DND-41 (cell line): ENCODE data around the gene VAV2.

ENCODE experiments used
- ATAC-seq: fragments of 200-7000 bp; cut with Tn5 transposase; 3 replicates; pipeline ENCODE4 v1.9.1; 2021; ENCODE audit warnings: low read depth; ENCODE audit not compliant: insufficient read depth
- DNase-seq: peaks from one replicate; pipeline ENCODE4 v3.0.0-alpha.2; 2020
- H2AFZ ChIP-seq: 2 replicates; pipeline ENCODE4 v1.6.0; 2012; ENCODE audit warnings: low read depth, low read length
- H3K27ac ChIP-seq: 2 replicates; pipeline ENCODE4 v1.5.1; 2012; ENCODE audit warnings: low read length, inconsistent platforms
- H3K27me3 ChIP-seq: fragments of 200-600 bp; sonication (generic); 2 replicates; pipeline ENCODE4 v1.6.0; 2012; ENCODE audit warnings: low read length, mild to moderate bottlenecking, inconsistent platforms; ENCODE audit not compliant: insufficient read depth, poor library complexity
- H3K36me3 ChIP-seq: 2 replicates; pipeline ENCODE4 v1.5.1; 2012; ENCODE audit warnings: low read length, inconsistent platforms; ENCODE audit not compliant: insufficient read depth
- H3K4me1 ChIP-seq: 2 replicates; pipeline ENCODE4 v1.5.1; 2012; ENCODE audit warnings: mild to moderate bottlenecking, low read length; ENCODE audit not compliant: insufficient read depth
- H3K4me2 ChIP-seq: 2 replicates; pipeline ENCODE4 v1.6.0; 2012; ENCODE audit warnings: mild to moderate bottlenecking, moderate library complexity, low read length, inconsistent platforms; ENCODE audit not compliant: insufficient read depth
- H3K4me3 ChIP-seq, 2 experiments: fragments of 200-600 bp in 1 of 2; shearing (Covaris generic) in 1 of 2; 2 replicates each; pipeline ENCODE4 v1.5.1; 2012 to 2016; ENCODE audit warnings: inconsistent platforms in 2 of 2, low read length in 2 of 2, mild to moderate bottlenecking in 2 of 2, low read depth in 1 of 2, moderate library complexity in 1 of 2
- H3K79me2 ChIP-seq: 2 replicates; pipeline ENCODE4 v1.6.0; 2012; ENCODE audit warnings: low read length, inconsistent platforms; ENCODE audit not compliant: insufficient read depth
- H3K9ac ChIP-seq: 2 replicates; pipeline ENCODE4 v1.6.0; 2012; ENCODE audit warnings: low read depth, mild to moderate bottlenecking, inconsistent platforms, low read length, moderate library complexity
- H3K9me3 ChIP-seq: 2 replicates; pipeline ENCODE4 v1.5.1; 2012; ENCODE audit warnings: low read length, moderate library complexity, mild to moderate bottlenecking, inconsistent platforms; ENCODE audit not compliant: insufficient read depth, severe bottlenecking
- H4K20me1 ChIP-seq: 2 replicates; pipeline ENCODE4 v1.6.0; 2012; ENCODE audit warnings: low read length; ENCODE audit not compliant: insufficient read depth
- EZH2 ChIP-seq: IDR thresholded peaks from 3 replicates; pipeline ENCODE4 v1.6.1; 2012; ENCODE audit warnings: borderline replicate concordance, low read depth, mild to moderate bottlenecking, moderate library complexity, low read length, inconsistent platforms; ENCODE audit not compliant: severe bottlenecking
- TF ChIP-seq, protein P1 (sequence below): IDR thresholded peaks from 2 replicates; pipeline ENCODE4 v1.5.1; 2012; ENCODE audit warnings: borderline replicate concordance, low read length, moderate library complexity, mild to moderate bottlenecking; ENCODE audit not compliant: poor library complexity, severe bottlenecking; ENCODE audit errors: extremely low read depth

Gene VAV2

DNA sequence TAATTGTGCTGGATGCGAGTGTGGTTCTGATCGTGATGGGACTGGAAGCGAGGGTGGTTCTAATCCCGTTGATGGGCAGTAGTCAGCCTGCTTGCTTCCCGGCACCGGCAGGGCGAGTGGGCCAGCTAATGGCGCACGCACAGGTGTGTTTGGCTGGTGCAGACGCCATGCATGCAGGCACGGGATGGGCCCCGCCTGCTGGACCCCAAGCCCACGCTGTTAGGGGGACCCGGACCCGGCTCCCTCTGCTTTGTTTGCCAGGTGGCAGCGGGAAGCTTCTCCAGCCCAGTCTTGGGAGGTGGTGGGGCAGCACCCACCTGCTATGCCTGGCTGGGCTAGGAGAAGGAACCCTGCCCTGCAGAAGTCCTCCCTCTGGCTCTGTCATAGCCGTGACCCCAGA lies 70.3 kb downstream of the VAV2 start:
- H3K27me3 ChIP-seq = no peaks in the 10 kb centered on the region
- no peak for TF ChIP-seq EZH2
- TF ChIP-seq, protein P1, sequence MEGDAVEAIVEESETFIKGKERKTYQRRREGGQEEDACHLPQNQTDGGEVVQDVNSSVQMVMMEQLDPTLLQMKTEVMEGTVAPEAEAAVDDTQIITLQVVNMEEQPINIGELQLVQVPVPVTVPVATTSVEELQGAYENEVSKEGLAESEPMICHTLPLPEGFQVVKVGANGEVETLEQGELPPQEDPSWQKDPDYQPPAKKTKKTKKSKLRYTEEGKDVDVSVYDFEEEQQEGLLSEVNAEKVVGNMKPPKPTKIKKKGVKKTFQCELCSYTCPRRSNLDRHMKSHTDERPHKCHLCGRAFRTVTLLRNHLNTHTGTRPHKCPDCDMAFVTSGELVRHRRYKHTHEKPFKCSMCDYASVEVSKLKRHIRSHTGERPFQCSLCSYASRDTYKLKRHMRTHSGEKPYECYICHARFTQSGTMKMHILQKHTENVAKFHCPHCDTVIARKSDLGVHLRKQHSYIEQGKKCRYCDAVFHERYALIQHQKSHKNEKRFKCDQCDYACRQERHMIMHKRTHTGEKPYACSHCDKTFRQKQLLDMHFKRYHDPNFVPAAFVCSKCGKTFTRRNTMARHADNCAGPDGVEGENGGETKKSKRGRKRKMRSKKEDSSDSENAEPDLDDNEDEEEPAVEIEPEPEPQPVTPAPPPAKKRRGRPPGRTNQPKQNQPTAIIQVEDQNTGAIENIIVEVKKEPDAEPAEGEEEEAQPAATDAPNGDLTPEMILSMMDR = no peak
- no peaks in the 10 kb centered on the region for H3K4me1 ChIP-seq
- no peaks in the 10 kb centered on the region for H3K9me3 ChIP-seq
- no peak overlapping the region for H3K4me3 ChIP-seq
- H3K36me3 ChIP-seq = no peaks in the 10 kb centered on the region
- no peak overlapping the region for H3K9ac ChIP-seq
- ATAC-seq = no peak
- H4K20me1 ChIP-seq = no peaks in the 10 kb centered on the region
- no peak overlapping the region for H3K4me2 ChIP-seq
- H3K27ac ChIP-seq = no peak overlapping the region
- DNase-seq = no peak
- H3K79me2 ChIP-seq = no peaks in the 10 kb centered on the region
- no peak overlapping the region for H2AFZ ChIP-seq

GRCh38 chr9:133920471-133920870 lies 71.7 kb downstream of the VAV2 start:
- no peaks in the 10 kb centered on the region for H3K27me3 ChIP-seq

DNA sequence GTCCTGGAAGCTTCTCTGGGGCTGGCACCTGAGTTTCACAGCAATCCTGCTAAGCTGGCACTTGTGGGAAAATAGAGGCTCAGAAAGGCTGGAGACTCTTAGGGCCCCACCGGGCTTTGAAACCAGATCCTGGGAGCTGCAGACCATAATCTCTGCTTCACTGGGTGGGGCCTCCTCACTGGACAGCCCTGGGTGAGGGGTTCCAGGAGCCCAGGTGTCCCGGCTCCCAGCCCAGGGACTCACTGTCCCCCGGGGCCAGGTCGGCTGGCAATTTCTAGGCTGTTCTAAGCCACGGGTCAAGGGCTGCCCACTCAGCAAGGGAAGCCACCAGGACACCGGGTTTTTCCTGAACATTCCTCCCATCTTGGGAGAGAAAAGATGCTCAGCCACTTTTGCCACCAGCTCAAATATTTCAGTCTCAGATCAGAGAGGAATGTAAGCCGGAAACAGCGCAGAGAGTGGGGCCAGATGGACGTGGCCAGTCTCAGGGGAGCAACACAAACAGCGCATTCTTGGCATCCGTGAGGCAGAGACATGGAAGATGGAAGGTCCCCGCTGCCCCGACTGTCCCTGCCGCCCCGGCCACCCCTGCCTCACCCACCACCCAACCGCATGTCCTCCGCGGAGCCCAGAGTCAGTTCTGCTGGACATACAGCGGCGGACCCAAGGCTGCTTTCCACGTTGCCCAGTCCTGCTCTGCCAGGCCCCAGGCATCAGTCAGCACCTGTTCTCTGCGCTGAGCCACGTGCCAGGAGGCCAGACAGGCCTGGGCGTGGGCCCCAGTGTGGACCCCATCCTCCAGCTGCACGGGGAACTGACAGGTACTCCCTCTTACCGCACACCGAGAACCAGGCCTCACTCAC lies 72.6 kb downstream of the VAV2 start:
- TF ChIP-seq, protein P1 = no peak
- TF ChIP-seq EZH2 = no peak
- no peak overlapping the region for H3K9ac ChIP-seq
- H2AFZ ChIP-seq = no peak overlapping the region
- no peak overlapping the region for H3K27ac ChIP-seq
- no peaks in the 10 kb centered on the region for H3K36me3 ChIP-seq
- no peaks in the 10 kb centered on the region for H3K4me1 ChIP-seq
- H3K4me2 ChIP-seq = no peak overlapping the region
- no peak overlapping the region for H3K4me3 ChIP-seq
- no peaks in the 10 kb centered on the region for H4K20me1 ChIP-seq
- DNase-seq (no peak), ATAC-seq (no peak)
- no peaks in the 10 kb centered on the region for H3K79me2 ChIP-seq
- H3K27me3 ChIP-seq = no peaks in the 10 kb centered on the region
- no peaks in the 10 kb centered on the region for H3K9me3 ChIP-seq

More at GRCh38 chr9:133920471-133920870, 71.7 kb downstream of the VAV2 start:
- DNase-seq = no peak
- no peak for ATAC-seq
- Histone ChIP-seq H3K4me1 (no peaks in the 10 kb centered on the region), H4K20me1 (no peaks in the 10 kb centered on the region), H3K79me2 (no peaks in the 10 kb centered on the region), H3K9me3 (no peaks in the 10 kb centered on the region), H3K27ac (no peak overlapping the region), H2AFZ (no peak overlapping the region), H3K4me2 (no peak overlapping the region), H3K36me3 (no peaks in the 10 kb centered on the region), H3K4me3 (no peak overlapping the region), H3K9ac (no peak overlapping the region)
- TF ChIP-seq, protein P1 = no peak
- TF ChIP-seq EZH2 = no peak
